GM12864 (cell line): ENCODE data around the gene PPP2R5D.

Source experiments
- DNase-seq: peaks from one replicate; pipeline ENCODE4 v3.0.0-alpha.2; 2011; ENCODE audit warnings: low read depth
- H3K4me3 ChIP-seq: 2 replicates; pipeline ENCODE4 v1.5.1; 2011; ENCODE audit warnings: mild to moderate bottlenecking, low read depth, low read length, control low read depth
- TF ChIP-seq, protein P1 (sequence below): IDR thresholded peaks from 2 replicates; pipeline ENCODE4 v1.5.1; 2011; ENCODE audit warnings: low read depth, mild to moderate bottlenecking, moderate library complexity, low read length, control low read depth, inconsistent platforms; ENCODE audit errors: missing control alignments

Gene PPP2R5D

DNA sequence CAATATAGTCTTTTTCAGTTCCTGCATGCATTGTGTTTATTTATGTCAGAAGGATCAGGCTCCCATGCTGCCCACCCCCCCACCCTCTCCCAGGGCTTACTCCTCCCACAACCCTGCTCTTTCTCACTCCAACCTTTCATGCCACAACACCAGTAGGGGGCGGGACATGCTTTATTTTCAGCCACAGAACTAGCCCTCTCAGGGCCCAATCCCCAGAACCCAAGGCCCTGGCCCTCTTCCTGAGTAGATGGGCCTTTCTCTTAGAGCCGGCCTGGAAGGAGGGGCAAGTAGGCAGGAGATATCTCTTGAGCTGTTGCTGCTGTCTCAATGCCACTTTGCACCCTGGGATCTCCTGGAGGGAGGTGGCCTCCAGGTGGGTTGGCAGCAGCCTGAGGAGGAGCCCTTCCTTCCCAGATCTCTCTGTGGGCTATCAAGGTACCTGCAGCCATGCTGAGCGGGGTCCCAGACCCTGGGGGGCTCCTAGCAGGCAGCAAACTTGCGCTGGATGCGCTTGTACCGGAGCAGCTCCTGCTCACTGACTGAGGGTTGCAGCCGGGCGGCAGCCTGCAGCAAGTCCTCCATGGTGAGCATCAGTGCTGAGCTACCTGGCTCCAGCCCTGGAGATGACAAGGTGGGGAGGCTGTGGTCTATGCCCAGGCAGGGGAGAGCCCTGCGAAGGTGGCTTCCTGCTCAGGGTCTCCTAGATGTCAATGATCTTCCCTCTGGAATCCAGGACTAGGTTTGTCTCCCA, 20.3 kb upstream of the PPP2R5D start:
- no peak overlapping the region for H3K4me3 ChIP-seq
- DNase-seq = no peak
- TF ChIP-seq, protein P1, sequence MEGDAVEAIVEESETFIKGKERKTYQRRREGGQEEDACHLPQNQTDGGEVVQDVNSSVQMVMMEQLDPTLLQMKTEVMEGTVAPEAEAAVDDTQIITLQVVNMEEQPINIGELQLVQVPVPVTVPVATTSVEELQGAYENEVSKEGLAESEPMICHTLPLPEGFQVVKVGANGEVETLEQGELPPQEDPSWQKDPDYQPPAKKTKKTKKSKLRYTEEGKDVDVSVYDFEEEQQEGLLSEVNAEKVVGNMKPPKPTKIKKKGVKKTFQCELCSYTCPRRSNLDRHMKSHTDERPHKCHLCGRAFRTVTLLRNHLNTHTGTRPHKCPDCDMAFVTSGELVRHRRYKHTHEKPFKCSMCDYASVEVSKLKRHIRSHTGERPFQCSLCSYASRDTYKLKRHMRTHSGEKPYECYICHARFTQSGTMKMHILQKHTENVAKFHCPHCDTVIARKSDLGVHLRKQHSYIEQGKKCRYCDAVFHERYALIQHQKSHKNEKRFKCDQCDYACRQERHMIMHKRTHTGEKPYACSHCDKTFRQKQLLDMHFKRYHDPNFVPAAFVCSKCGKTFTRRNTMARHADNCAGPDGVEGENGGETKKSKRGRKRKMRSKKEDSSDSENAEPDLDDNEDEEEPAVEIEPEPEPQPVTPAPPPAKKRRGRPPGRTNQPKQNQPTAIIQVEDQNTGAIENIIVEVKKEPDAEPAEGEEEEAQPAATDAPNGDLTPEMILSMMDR = peak; percentile 30

DNA sequence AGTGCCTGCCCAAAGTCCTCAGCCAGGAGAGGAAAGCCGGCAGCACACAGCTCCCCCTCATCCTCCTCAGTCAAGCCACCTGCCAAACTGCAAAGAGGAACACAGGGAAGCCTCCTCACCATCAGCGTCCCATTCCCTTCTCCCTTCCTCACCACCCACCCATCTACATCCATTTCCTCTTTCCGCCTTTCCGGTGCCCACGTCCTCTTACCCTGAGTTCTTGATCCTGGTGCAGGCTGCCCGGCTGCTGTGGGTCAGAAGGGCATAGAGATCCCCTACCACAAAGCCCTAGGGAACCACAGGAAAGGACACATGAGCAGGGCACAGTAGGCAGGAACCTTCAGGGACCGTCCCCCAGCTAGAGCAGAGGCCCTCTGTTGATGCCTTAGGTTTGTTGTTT, 17.8 kb upstream of the PPP2R5D start:
- no peak for DNase-seq
- H3K4me3 ChIP-seq = no peak overlapping the region
- TF ChIP-seq, protein P1 = no peak

DNA sequence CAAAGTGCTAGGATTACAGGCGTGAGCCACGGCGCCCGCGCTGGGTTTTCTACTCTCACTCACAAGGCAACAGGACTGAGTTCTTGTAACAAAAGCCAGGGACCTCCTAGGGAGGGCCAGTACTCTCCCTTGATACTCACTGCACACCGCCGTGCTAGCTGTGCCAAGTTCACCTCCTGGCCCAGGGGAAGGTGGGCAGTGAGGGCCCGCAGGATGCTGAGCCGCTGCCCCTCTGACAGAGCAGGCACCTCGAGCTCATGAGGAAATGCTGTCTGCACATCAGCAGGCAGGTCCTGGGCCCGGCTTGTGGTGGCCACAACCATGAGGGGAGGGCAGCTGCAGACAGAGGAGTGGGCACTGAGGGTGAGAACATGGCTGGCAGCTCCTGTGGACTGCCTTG, 17.1 kb upstream of the PPP2R5D start:
- no peak for DNase-seq
- H3K4me3 ChIP-seq = no peak overlapping the region
- TF ChIP-seq, protein P1 = no peak

- TF ChIP-seq, protein P1 = no peak
- no peak for DNase-seq
- no peak overlapping the region for H3K4me3 ChIP-seq
Measured at GRCh38 chr6:42968126-42968701, 16.2 kb upstream of the PPP2R5D start.

- TF ChIP-seq, protein P1 = no peak
- DNase-seq = no peak
- H3K4me3 ChIP-seq = no peak overlapping the region
Measured at GRCh38 chr6:42968783-42969182, 15.6 kb upstream of the PPP2R5D start.

DNA sequence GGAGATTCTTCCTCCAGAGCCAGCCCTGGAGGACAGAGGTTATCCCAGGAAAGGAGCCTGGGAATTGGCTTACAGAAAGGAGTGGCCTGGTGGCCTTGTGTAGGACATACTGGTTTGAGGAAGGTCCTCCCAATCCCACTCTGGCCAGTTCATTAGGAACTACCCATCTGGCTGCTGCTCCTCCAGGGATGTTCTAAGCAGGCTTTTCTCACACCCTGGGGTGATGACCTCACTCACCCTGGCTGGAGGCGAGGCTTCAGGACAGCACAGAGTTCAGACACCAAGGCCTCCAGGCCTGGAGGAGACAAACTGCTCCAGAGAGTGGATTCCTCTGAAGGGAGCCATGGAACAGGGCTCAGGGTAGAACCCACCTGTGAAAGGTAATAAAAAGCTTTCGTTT, 14.9 kb upstream of the PPP2R5D start:
- no peak overlapping the region for H3K4me3 ChIP-seq
- DNase-seq = no peak
- TF ChIP-seq, protein P1 = no peak

DNA sequence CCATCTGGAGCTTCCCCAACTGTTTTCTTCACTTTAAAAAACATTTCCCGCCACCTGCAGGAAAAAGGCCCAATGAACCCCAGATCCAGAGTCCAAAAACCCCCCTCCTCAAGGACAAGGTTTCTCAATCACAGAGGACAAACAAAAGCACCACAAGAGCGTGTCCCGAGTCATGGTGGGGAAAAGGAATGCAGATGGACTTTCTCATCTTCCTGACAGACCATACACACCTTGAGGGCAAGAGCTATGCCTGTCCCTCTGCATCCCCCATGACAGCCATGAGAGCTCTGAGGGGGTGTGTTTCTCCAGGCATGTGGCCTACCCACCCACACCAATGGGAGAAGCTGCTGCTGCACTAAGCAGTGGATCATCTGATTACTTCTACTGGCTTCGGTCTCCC, 14.4 kb upstream of the PPP2R5D start:
- no peak overlapping the region for H3K4me3 ChIP-seq
- no peak for DNase-seq
- TF ChIP-seq, protein P1 = no peak
